Activated T-cell treated with anti-CD3 and anti-CD28 coated beads, Interleukin-2, amount 50 U/mL, for 24 hours (primary cell): ENCODE measurements around the gene WDFY4.

ENCODE experiments used
- DNase-seq: peaks from one replicate; pipeline ENCODE4 v3.0.0-alpha.2; 2020
- H3K27ac Mint-ChIP-seq: 2 replicates; pipeline ENCODE4 v1.8.0; 2020; ENCODE audit warnings: mild to moderate bottlenecking, mixed read lengths
- H3K27me3 Mint-ChIP-seq: 2 replicates; pipeline ENCODE4 v1.8.0; 2020; ENCODE audit warnings: mixed read lengths
- H3K36me3 Mint-ChIP-seq: 2 replicates; pipeline ENCODE4 v1.8.0; 2020; ENCODE audit warnings: low read depth, mixed read lengths
- H3K4me1 Mint-ChIP-seq: 2 replicates; pipeline ENCODE4 v1.8.0; 2020; ENCODE audit warnings: low read depth, mixed read lengths
- H3K4me3 Mint-ChIP-seq: 2 replicates; pipeline ENCODE4 v1.8.0; 2020; ENCODE audit warnings: mild to moderate bottlenecking, moderate library complexity, mixed read lengths
- H3K9me3 Mint-ChIP-seq: 2 replicates; pipeline ENCODE4 v1.8.0; 2020; ENCODE audit warnings: mixed read lengths

WDFY4 gene

DNA sequence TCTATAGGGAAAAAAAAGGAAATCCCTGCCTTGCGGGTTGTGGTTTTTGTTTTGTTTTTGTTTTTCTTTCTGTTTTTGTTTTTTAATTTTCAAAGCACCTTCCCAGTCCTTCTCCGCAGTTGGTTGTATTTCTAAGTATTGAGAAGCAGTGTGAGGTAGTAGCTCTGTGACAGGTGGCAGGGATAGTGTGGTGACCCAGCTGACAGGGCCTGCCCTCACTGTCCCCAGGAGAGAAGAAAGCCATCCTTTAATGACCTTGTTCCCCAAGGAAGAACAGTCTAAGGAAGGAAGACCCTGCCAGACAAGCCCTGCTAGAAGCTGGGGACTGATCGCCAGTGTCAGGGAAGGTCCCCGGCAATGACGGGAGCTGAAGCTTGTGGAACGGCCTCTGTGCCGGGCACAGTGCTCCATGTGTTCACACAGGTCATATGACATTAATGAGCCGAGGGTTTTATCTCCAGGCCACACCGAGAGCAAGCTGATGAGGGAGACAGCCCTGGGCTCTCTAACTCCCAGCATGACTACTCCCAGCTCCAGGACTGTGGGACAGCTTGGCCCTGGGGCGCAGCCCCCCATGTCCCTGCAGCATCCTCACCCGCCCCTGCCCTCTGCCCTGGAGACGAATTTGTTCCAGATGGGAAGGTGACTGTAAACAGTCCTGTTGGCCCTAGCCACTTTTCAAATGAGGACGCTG is 324.0 kb downstream of the WDFY4 start:
- no peaks in the 10 kb centered on the region for H3K9me3 Mint-ChIP-seq
- H3K36me3 Mint-ChIP-seq = no peaks in the 10 kb centered on the region
- no peak for DNase-seq
- H3K4me3 Mint-ChIP-seq = no peak overlapping the region
- no peaks in the 10 kb centered on the region for H3K4me1 Mint-ChIP-seq
- H3K27ac Mint-ChIP-seq = no peak overlapping the region
- no peaks in the 10 kb centered on the region for H3K27me3 Mint-ChIP-seq

DNA sequence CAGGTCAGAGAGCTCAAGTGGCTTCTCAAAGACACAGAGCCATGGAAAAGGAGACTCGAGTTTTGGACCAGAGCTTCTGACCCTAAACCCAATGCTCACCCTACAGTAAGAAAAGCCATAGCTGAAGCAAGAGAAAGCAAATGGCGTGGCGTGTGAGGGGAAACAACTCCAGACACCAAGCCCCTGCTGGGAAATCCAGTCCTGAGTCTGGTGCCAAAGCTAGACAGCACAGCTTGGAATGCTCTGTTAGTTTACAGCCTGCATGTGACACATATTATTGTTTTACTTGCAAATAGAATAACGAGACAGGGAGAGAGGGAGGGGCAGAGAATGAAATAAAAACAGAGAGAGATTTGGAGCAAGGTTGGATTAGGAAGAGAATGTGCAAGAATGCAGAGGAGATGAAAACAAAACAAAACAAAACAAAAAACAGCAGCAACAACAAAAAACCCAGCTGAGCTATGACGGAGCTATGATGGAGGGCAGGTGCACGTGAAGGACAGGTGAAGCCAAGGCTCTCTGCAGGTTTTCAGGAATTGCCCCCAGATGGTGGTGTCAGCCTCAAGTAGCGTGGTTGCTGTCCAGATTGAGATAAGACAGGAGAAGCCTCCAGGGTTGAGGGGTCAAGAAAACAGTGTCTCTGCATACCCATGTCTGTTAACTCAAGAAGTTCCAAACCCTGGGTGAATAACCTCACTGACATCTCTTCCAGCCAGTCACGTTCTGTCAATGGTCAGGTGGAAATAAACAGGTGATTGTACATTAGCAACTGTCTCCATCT is 324.7 kb downstream of the WDFY4 start:
- Mint-ChIP-seq H3K9me3 (no peaks in the 10 kb centered on the region), H3K4me1 (no peaks in the 10 kb centered on the region), H3K27me3 (no peaks in the 10 kb centered on the region), H3K36me3 (no peaks in the 10 kb centered on the region), H3K27ac (no peak overlapping the region), H3K4me3 (no peak overlapping the region)
- DNase-seq = no peak

DNA sequence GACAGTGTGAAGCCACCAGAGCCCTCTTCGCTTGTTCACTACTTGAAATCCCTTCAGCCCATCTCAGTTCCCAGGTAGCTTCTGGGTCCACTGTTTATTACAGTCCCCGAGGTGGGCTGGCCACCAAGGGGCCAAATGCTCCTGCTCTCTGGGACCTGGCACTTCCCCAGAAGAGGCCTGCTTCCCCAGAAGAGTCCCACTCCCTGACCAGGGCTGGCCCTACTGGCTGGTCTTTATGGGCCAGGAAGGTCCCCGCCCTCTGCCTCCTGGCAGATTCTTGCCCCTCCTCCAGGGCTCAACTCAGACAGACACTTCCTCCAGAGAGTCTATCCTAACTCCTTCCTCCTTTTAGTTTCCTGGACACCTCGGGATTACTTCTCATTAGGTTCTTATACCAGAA is 325.6 kb downstream of the WDFY4 start:
- H3K4me3 Mint-ChIP-seq = no peak overlapping the region
- H3K36me3 Mint-ChIP-seq = no peaks in the 10 kb centered on the region
- H3K9me3 Mint-ChIP-seq = no peaks in the 10 kb centered on the region
- no peak overlapping the region for H3K27ac Mint-ChIP-seq
- DNase-seq = no peak
- H3K27me3 Mint-ChIP-seq = peaks cover 5% of the 10 kb centered on the region
- H3K4me1 Mint-ChIP-seq = no peaks in the 10 kb centered on the region

DNA sequence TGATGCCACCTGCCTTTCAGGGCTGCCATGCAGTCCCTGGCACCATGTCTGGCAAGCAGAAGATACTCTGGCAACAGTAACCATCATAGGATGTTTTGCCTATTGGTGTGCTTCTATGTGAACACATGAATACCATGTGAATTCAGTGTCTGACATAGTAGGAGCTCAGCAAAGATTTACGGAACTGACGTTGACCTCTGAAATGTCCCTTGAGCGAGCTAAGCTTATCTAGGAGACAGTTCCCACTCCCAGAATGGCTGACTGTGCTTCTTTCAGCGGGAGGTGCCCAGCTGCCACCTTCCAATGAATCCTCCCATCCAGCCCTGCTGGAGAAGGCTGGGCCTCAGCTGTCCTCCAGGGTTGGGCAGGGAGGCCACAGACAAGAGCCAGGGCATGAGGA is 326.2 kb downstream of the WDFY4 start:
- DNase-seq = no peak
- no peaks in the 10 kb centered on the region for H3K36me3 Mint-ChIP-seq
- H3K27me3 Mint-ChIP-seq = peaks cover 5% of the 10 kb centered on the region
- H3K9me3 Mint-ChIP-seq = no peaks in the 10 kb centered on the region
- no peaks in the 10 kb centered on the region for H3K4me1 Mint-ChIP-seq
- H3K4me3 Mint-ChIP-seq = no peak overlapping the region
- no peak overlapping the region for H3K27ac Mint-ChIP-seq

DNA sequence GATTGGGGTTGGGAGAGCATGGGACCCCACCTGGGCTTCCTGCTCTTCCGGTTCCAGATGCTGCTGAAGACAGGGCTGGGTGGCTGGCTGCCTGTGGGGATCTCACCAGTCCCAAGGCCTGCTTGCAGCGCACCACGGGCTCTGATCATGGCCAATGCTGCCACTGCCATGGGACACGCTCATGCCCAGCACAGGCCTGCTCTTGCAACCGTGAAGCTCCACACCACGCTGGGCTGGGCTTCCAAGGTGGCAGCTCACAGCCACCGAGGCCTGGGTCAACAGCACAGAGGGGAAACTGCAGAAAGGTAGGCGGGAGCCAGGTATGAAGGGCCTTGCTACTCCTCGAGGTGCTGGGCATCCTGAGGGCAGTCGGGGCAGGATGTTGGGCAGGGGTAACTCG is 327.1 kb downstream of the WDFY4 start:
- Mint-ChIP-seq H3K4me1 (no peaks in the 10 kb centered on the region), H3K9me3 (no peaks in the 10 kb centered on the region), H3K27me3 (peaks cover 7% of the 10 kb centered on the region), H3K36me3 (no peaks in the 10 kb centered on the region), H3K27ac (no peak overlapping the region), H3K4me3 (no peak overlapping the region)
- no peak for DNase-seq

DNA sequence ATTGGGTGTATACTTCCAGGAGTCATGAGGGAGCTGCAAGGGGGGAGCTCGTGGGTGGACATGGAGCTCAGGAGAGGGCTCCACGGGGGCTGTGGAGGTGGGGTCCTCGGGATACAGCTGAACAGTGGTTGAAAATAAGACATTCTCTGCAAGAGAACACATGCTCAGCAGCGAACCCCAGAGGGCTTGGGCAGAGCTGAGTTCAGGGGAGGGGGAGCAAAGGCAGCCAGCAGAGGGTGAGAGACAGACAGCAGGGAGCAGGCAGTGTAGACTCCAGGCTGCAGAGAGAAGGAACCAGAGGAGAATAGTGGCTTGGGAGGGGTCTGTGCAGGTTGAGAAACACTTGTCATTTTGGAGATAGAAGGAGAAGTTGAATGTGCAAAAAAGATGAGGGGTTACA is 327.9 kb downstream of the WDFY4 start:
- Mint-ChIP-seq H3K4me1 (no peaks in the 10 kb centered on the region), H3K27me3 (peaks cover 12% of the 10 kb centered on the region), H3K27ac (no peak overlapping the region), H3K4me3 (no peak overlapping the region), H3K36me3 (no peaks in the 10 kb centered on the region), H3K9me3 (no peaks in the 10 kb centered on the region)
- no peak for DNase-seq

DNA sequence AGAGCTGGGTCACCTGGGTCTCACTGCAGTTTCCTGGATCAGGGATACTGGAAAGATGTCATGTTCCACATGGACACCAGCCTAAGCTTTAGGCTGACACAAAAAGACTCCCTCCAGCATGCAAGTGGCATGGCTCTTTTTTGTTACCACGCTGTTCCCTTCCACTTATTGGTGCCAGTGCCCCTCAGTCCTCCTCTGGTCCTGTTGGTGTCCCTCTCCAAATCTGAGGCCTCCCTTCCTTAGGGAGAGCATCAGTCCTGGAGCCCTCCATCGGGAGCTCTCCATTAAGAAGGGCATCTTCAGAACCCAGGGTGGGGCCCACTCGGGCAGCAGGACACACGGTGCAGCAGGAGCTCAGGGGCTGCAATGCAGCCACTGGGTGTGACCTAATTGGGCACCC is 331.0 kb downstream of the WDFY4 start:
- no peak overlapping the region for H3K4me3 Mint-ChIP-seq
- H3K36me3 Mint-ChIP-seq = no peaks in the 10 kb centered on the region
- H3K4me1 Mint-ChIP-seq = no peaks in the 10 kb centered on the region
- no peaks in the 10 kb centered on the region for H3K9me3 Mint-ChIP-seq
- H3K27me3 Mint-ChIP-seq = peaks cover 16% of the 10 kb centered on the region
- DNase-seq = no peak
- no peak overlapping the region for H3K27ac Mint-ChIP-seq

DNA sequence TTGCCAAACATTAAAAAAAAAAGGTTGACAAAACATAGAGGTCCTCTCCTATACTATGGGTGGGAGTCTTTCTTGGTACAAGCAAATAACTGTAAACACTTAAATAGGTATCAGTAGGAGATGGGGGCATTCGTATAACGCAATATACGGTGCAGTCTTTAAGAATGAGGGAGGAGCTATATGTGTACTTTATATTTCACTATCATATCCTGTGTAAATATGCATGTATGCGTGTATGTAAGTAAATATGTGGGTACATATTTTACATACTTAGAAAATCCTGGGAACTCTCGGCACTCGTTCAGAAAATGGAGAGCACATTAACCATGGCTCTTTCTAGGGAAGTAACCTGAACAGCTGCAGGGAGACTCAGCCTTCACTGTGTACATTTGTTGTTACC is 337.0 kb downstream of the WDFY4 start:
- Mint-ChIP-seq H3K9me3 (no peaks in the 10 kb centered on the region), H3K27me3 (peaks cover 9% of the 10 kb centered on the region), H3K36me3 (no peaks in the 10 kb centered on the region), H3K4me3 (no peak overlapping the region), H3K27ac (no peak overlapping the region), H3K4me1 (no peaks in the 10 kb centered on the region)
- DNase-seq = no peak

DNA sequence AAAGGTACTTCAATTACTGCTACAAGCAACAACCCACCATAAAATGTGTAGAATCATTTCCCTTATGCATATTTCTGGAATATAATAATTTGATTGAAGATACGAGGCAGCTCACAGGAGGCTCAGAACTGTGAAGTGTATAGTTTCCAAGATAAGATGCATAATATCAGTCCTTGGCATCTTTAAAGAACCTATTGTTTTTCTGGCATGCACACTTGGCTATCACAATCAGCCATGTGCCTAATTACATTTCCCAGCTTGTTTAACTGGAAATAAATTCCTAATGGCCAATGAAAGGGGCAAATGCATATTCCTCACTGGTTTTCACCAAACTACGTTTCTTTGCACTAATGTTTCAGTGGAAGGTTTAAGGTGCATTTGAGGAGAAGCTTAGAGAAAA is 338.4 kb downstream of the WDFY4 start:
- Mint-ChIP-seq H3K27me3 (peaks cover 4% of the 10 kb centered on the region), H3K27ac (no peak overlapping the region), H3K4me3 (no peak overlapping the region), H3K36me3 (no peaks in the 10 kb centered on the region), H3K9me3 (no peaks in the 10 kb centered on the region), H3K4me1 (no peaks in the 10 kb centered on the region)
- no peak for DNase-seq

DNA sequence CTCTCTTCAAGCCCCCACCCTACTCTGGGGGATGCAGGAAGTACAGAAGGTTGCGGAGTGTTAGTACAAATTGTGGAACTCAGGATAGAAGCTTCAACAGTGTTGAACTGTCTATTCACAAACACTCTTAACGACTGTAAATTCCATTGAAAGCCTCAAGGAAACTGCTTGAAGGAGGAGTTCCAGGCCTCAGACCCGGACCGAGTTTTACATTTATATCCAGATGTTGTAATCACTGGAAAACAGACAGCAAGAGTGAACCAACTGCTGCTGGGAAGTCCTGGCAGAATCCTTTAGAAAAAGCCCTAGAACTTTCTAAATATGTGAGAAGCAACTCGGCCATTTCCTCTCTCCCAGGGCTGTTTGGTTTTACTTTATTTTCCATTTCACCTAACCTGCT is 339.1 kb downstream of the WDFY4 start:
- H3K27me3 Mint-ChIP-seq = no peaks in the 10 kb centered on the region
- no peak for DNase-seq
- no peak overlapping the region for H3K4me3 Mint-ChIP-seq
- no peaks in the 10 kb centered on the region for H3K36me3 Mint-ChIP-seq
- H3K4me1 Mint-ChIP-seq = no peaks in the 10 kb centered on the region
- no peak overlapping the region for H3K27ac Mint-ChIP-seq
- no peaks in the 10 kb centered on the region for H3K9me3 Mint-ChIP-seq

DNA sequence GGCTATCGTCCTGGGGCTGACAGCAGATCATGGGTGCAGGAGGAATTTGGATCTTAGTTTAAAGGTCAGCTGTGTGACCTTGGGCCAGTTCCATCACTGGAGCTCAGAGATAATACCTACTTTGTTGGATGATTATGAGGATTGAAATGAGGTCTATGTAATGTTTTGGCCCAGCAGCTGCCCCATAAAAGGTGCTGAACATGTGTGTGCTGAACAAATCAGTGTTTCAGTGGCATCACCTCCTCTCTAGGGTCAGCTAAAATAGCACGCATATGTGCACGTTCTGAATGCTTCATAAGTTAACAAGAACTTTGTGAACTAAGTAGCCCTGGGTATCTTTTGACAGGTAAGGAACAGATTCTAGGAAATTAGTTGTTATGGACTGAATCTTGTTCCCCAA is 339.8 kb downstream of the WDFY4 start:
- no peak for DNase-seq
- Mint-ChIP-seq H3K27me3 (no peaks in the 10 kb centered on the region), H3K9me3 (no peaks in the 10 kb centered on the region), H3K4me1 (no peaks in the 10 kb centered on the region), H3K36me3 (no peaks in the 10 kb centered on the region), H3K4me3 (no peak overlapping the region), H3K27ac (no peak overlapping the region)

DNA sequence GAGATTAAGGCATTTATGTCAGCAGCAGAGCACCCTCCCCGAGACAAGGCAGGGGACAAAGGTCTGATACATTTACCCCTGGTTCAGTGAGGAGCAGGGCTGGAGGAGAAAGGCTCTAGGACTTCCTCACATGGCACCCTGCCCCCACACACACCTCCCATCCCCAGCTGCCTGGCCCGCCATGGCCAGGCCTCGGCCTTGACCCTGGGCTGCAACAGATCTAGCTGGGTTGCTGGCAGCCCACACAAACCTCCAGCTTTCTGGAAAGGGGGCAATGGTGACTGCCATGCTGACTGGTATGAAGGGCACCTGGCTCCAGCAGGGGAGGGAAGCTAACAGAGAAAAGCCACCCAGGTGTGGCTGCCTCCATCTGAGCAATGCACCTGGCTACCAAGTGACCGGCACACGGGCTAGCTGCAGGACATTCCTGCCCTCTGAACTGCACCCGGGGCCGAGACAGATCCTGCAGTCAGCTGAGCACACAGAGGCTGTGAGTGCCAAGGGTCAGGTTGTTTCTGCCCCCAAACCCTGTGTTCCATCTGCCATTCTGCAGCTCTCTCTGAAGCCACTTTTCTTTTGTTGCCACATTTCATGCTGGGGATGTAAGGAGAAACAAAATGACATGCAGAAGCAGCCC is 340.8 kb downstream of the WDFY4 start:
- H3K36me3 Mint-ChIP-seq = no peaks in the 10 kb centered on the region
- H3K4me1 Mint-ChIP-seq = no peaks in the 10 kb centered on the region
- H3K27ac Mint-ChIP-seq = no peak overlapping the region
- DNase-seq = no peak
- no peaks in the 10 kb centered on the region for H3K27me3 Mint-ChIP-seq
- no peak overlapping the region for H3K4me3 Mint-ChIP-seq
- no peaks in the 10 kb centered on the region for H3K9me3 Mint-ChIP-seq

DNA sequence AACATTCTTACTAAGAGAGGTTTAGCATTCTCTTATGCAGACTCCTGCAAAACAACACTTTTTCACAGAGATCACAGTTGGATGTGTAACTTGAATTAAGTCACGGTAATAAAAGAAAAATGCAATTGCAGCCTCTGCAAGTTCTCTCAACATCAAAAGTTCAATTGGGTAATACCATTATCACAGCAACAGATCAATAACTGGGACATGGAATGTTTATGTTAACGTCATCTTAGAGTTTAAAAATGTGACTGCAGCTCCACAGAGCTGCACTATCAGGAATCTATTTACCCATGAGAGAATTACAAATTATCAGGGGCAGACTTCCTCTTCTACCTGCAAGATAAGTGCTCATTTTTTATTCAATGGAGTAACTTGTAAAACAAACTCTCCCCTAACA is 344.0 kb downstream of the WDFY4 start:
- Mint-ChIP-seq H3K27me3 (no peaks in the 10 kb centered on the region), H3K27ac (no peak overlapping the region), H3K9me3 (no peaks in the 10 kb centered on the region), H3K36me3 (no peaks in the 10 kb centered on the region), H3K4me3 (no peak overlapping the region), H3K4me1 (no peaks in the 10 kb centered on the region)
- DNase-seq = no peak

DNA sequence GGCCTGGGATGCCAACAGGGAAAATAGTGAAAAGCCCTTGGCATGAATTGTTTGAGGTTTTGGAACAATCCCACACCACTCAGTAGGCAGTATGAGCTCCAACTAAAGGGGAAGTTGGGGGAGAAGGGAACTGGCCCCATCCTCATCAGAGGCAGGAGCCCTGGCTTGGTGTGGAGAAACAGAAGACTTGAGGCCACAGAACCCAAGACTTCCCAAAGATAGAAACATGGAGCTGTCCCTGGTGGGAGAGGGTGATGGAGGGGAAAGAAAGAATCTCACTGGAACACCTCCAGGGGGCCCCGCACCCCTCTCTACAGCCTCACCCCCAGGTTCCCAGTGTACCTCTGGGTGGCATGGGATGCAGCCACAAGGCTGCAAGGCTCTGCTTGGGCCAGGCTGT is 345.0 kb downstream of the WDFY4 start:
- no peaks in the 10 kb centered on the region for H3K9me3 Mint-ChIP-seq
- DNase-seq = no peak
- H3K27ac Mint-ChIP-seq = no peak overlapping the region
- H3K4me1 Mint-ChIP-seq = no peaks in the 10 kb centered on the region
- H3K4me3 Mint-ChIP-seq = no peak overlapping the region
- no peaks in the 10 kb centered on the region for H3K36me3 Mint-ChIP-seq
- no peaks in the 10 kb centered on the region for H3K27me3 Mint-ChIP-seq
